GM18498 (cell line): ENCODE data around the gene ARMC6.

ENCODE experiments used
- ATAC-seq: cut with Tn5 transposase; IDR thresholded peaks from one replicate; pipeline ENCODE4 v1.9.1; 2021; ENCODE audit warnings: mild to moderate bottlenecking, moderate library complexity; ENCODE audit not compliant: unreplicated experiment

ARMC6 gene

GRCh38 chr19:19033426-19034203 is at the start of gene ARMC6, which contains the start of gene SUGP2:
TSS of gene ARMC6 (plus strand) at chr19:19033603. CDS start at chr19:19034210, 607 bp downstream.
TSS of gene SUGP2 (minus strand) at chr19:19033517. CDS start at chr19:19031071, 2,446 bp downstream.
- ATAC-seq = peak; percentile 72

DNA sequence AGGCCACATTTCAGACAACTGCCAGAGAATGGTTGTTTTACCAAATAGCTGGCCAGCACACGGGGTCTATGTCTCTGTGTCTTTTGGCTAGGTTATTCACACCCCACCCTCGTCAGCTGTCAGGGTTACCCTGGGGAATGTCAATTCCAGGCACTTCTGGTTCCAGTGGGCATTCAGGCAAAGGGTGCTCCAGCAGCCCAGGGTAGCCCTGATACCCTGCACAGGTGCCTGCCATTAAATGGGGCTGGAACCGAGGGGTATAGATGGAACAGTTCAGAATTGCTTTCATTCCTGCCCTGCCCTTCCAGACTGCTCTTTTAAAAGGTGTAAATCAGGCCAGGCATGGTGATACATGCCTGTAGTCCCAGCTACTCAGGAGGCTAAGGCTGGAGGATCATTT is 49.2 kb upstream of the ARMC6 start:
- no peak for ATAC-seq

- no peak for ATAC-seq
Measured at GRCh38 chr19:18985257-18985656, 48.1 kb upstream of the ARMC6 start.

DNA sequence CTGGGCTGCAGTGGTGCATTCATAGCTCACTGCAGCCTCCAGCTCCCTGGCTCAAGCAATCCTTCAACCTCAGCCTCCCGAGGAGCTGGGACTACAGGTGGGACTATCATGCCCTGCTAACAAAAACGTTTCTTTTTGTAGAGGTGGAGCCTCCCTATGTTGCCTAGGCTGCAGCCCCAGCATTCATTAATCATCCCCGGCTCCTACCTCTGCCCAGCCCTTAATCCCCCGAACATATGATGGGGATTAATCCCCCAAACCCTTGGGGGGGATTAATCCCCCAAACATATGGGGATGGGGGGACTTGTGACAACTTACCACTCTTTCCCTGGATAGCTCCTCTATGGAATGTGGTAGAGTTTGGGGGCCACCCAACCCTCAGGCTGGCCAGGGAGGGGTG is 45.9 kb upstream of the ARMC6 start:
- ATAC-seq = no peak

- no peak for ATAC-seq
Measured at GRCh38 chr19:18989316-18989715, 44.1 kb upstream of the ARMC6 start.

DNA sequence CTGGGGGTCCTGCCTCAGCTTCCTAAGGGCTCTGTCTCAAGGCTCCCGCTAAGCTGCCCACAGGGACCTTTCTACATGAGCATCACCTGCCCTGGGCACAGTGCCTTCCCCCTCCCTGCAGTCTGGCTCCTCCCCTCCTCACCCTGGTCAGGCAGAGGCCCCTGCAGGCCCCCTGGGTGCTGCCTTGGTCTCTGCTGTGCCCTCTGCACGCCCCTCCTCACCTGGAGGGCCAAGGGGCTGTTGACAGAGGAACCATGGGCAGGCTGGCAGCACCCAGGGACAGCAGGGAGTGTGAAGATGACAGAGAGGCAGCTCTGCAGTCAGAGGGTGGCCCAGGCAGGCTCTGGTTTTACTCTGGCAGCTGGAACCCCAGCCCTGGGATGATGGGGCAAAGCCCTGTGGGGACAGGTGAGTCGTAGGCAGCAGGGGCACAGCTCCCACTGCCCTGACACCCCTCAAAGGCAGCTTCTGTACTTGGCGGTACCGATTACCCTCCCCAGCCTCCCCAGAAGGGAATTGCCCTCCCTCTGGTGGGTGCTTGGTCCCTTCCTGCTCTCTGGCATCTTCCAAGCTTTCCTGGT is 43.2 kb upstream of the ARMC6 start:
- ATAC-seq = no peak

GRCh38 chr19:18991006-18991405 is 42.4 kb upstream of the ARMC6 start:
- ATAC-seq = no peak

- ATAC-seq = no peak
Measured at GRCh38 chr19:18991468-18991867, 41.9 kb upstream of the ARMC6 start.

DNA sequence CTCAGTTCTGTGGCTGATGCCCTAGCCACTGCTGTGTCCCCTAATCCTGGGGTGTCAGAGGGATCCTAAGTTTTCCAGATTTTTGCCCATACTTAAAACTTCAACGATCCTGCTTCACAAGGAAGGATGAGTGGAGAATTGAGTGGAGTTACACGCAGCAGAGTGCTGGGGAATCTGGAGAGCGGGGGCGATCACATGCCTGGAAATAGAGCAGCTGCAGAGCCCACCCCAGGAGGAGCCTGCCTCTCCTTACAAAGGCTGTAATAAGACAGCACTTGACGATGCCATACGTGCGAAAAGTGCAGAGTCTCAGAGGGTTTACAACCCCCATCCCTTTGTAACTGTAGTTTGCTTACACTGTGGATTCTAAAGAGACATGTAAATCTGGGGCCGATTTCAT is 40.7 kb upstream of the ARMC6 start:
- ATAC-seq = no peak

DNA sequence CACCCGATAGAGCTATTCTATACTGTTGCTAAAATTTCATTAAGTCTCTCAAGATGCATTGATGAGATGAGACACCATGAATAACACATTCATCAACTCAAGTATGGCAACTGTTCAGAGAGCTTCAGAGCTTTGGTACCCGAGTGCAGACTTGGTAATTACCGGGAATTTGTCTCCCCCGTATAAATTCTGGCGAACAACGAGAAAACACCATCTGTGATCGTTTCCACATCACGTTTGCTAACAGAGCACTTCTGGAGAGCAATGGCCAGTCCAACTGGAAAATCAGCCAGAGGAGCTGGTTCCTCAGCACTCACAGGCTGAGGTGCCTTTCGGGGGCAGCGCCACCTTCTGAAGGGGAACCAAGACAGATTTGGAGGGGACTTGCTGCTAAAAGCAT is 40.3 kb upstream of the ARMC6 start:
- ATAC-seq = no peak

DNA sequence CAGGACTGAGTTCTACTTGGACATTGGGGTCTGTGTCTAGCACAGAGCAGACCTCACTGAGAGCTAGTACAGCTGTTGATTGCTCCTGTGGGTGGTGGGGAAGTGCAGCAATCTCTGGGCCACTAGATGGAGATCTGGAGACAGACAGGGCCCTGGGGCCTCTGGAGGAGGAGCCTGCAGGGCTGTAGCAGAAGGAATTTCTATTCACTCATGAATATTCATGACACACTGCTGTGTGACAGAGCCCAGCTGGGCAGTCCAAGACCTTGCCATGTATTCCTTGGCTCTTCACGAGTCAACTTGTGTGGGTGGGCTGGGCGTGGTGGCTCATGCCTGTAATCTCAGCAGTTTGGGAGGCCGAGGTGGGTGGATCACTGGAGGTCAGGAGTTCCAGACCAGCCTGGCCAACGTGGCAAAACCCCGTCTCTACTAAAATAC is 37.6 kb upstream of the ARMC6 start:
- no peak for ATAC-seq

- no peak for ATAC-seq
Measured at GRCh38 chr19:18996351-18996750, 37.1 kb upstream of the ARMC6 start.

GRCh38 chr19:18996796-18997394 is 36.5 kb upstream of the ARMC6 start:
- ATAC-seq = no peak

- ATAC-seq = no peak
Measured at GRCh38 chr19:18998276-18998675, 35.1 kb upstream of the ARMC6 start.

DNA sequence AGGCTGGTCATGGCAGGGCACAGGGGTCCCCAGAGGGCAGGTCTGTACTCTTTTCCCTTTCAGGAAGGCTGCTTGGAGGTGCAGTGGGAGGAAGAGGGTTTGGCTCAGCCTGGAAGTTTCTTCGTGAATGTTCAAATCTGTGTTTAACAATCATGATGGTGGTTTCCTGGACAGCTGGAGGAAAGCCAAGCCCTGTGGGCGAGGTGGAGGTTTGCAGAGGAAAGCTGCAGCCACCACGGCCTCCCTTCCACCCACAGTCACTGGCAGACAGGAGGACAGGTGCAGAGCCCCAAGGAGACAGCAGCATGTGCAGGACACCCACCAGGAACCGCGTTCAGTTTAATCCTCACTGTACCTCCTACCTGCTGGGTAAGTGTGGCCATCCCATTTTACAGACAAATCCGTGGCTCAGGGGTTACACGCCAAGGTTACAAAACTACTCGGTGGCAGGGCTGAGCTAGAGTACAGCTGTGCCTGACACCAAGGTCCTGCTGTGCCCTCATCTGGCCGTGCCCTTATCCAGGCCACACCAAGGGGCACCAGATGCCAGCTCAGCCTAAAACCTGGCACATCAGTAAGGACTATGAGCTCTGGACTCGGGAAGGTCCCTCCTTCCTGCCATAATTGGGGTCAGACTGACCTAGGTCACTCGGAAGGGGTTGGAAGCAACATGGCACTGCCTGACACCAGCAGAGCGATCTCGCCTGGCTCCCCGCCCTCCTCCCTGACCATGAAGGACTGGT is 34.2 kb upstream of the ARMC6 start:
- ATAC-seq = no peak

GRCh38 chr19:18999896-19000620 is 33.3 kb upstream of the ARMC6 start:
- no peak for ATAC-seq

DNA sequence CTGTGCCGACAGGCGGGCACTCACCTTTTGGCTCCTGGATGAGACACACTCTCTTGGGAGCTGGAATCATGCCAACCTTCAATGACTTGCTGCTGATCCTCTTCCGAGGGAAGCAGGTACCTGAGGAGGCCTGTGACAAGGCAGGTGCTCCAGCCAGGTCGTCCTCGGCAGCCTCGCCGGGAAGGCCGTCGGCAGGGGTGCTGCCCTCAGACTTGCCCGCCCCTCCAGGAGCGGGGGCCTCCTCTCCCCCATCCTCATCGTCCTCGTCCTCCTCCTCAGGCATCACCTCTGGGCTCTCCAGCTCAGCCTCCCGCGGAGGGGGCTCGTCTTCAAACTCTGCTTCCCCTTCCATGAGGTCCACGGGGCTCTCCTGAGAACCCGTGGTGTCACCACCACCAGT is 29.3 kb upstream of the ARMC6 start:
- no peak for ATAC-seq

DNA sequence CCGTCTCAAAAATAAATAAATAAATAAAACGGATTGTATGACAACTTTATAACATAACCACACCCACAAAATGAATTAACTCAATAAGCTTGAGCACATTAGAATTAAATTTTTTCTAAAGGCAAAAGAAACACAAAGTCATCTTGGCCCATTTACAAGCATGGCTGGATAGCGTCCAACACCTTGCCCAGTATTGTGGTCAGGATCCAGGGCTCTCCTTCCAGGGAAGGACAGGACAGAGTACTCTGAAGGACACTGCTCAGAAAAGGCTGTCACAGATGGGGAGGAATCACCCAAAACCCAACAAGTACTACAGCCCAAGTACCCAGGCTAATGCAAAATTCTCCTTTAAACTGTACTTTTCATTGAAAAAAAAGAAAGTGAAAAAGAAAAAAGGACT is 27.2 kb upstream of the ARMC6 start:
- no peak for ATAC-seq

DNA sequence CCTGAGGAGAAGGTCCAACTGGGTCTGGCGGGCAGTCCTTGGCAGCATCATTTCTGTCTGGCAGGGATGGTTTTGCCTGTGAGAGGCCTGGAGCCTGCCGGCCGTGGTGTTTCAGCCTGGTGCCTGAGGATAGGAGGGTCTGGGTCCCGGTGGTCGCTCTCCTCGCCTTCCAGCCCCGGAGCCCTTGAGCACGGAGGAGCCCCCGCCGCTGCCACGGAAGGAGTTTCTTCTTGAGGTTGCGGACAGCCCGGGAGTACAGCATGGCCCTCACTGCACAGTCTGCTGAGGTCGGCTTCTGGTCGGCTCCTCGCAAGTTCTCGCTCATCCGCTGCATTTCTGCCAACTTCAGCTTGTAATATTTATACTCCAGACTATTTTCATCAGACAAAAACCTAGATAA is 23.5 kb upstream of the ARMC6 start:
- ATAC-seq = no peak

GRCh38 chr19:19010551-19010950 is 22.9 kb upstream of the ARMC6 start:
- no peak for ATAC-seq

GRCh38 chr19:19021115-19021514 is 12.3 kb upstream of the ARMC6 start:
- ATAC-seq = no peak
